Natural killer cell treated with Interleukin-12 subunit alpha and Interleukin-12 subunit beta and Interleukin-15 and Interleukin-18, amount 100 ng/mL, for 72 hours (primary cell): ENCODE measurements around the gene FABP6. TPM values are rescaled to one million over a fixed set of nuclear protein-coding genes. Genes with fewer than 3 reads are reported as not detected.
A peak's percentile ranks its signal among the peaks of the same experiment; 100 is the strongest.
"Not testable (repeated sequence)": the region's sequence is repeated elsewhere in the genome, so short reads cannot be mapped to it uniquely, and the experiment has no call there.

Experiments used
- ATAC-seq, 2 donors: fragments of 150-1000 bp; cut with Tn5 transposase in 1 of 2; sonication (Bioruptor Pico), chemical (Tn5 transposase) in 1 of 2; 2 replicates each; pipeline ENCODE4 v1.10.0; 2021
- DNase-seq: peaks from one replicate; pipeline ENCODE4 v3.0.0; 2022; ENCODE audit warnings: low spot score
- H3K27ac Mint-ChIP-seq, 2 donors: 1 replicate in 1 of 2; 2 replicates in 1 of 2; pipeline ENCODE4 v1.8.0; 2022; ENCODE audit warnings: mixed read lengths in 2 of 2, mild to moderate bottlenecking in 1 of 2, moderate library complexity in 1 of 2
- H3K27me3 Mint-ChIP-seq, 2 donors: 1 replicate in 1 of 2; 2 replicates in 1 of 2; pipeline ENCODE4 v1.8.0; 2022; ENCODE audit warnings: mixed read lengths in 2 of 2
- H3K36me3 Mint-ChIP-seq: one replicate; pipeline ENCODE4 v1.8.0; 2022; ENCODE audit warnings: mixed read lengths
- H3K4me1 Mint-ChIP-seq, 2 donors: 1 replicate in 1 of 2; 2 replicates in 1 of 2; pipeline ENCODE4 v1.8.0; 2022; ENCODE audit warnings: low read depth in 2 of 2, mixed read lengths in 2 of 2, mild to moderate bottlenecking in 1 of 2
- H3K4me3 Mint-ChIP-seq: one replicate; pipeline ENCODE4 v1.8.0; 2022; ENCODE audit warnings: mixed read lengths
- H3K9me3 Mint-ChIP-seq: 2 replicates; pipeline ENCODE4 v1.8.0; 2022; ENCODE audit warnings: mixed read lengths
- total RNA-seq, 2 donors: library from RNA; stranded (reverse); gene quantifications; one replicate each; pipeline ENCODE4 v1.2.3, GENCODE V29; 2022

The FABP6 gene
- total RNA-seq, 2 donors from 2014 or later: not detected

DNA sequence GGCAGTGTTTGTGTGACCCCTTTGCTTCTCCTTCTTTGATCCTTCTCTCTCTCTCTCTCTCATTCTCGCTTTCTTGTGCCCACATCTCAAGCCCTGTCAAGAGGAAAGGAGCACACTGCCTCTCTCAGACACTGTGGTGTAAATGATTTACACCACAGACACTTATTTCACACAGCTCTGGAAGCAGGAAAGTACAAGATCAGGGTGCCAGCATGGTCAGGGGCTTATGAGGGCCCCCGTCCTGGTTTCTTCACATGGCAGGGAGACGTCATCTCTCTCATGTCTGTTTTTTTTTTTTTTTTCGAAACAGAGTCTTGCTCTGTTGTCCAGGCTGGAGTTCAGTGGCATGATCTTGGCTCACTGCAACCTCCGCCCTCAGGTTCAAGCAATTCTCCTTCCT lies 6.4 kb downstream of the FABP6 start:
- Mint-ChIP-seq H3K27me3 (peaks cover 7 to 10% of the 10 kb centered on the region in 2 donors), H3K4me3 (no peak overlapping the region), H3K36me3 (no peaks in the 10 kb centered on the region), H3K4me1 (peaks cover 0 to 6% of the 10 kb centered on the region in 2 donors), H3K27ac (peak overlapping the region in 1 of 2 donors; percentile 69), H3K9me3 (no peaks in the 10 kb centered on the region)
- DNase-seq (no peak), ATAC-seq (no peak)

DNA sequence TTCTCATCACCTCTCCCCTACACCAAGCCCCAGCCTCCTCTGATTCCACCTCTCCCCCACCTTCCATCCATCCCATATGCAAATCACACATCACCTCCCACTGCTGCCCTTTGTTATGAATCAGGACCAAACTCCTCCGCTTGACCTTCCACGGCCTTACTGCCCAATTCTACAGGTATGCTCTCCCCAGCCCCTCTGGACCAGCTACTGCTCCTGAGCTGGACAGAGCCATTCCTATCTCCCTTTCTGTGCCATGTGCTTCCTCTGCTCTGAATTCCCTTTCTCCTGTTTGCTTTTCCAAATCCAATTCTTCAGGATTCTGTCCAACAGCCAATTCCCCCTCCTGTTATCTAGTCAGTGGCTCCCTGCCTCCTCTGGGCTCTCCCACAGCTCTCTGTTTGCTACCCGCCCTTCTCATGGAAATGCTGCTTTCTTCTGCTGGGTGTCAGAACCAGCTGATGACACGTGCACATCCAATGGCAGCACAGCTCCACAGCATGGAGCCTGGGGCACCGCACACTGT lies 8.3 kb downstream of the FABP6 start:
- H3K36me3 Mint-ChIP-seq: no peaks in the 10 kb centered on the region
- ATAC-seq (no peak), DNase-seq (no peak)
- no peaks in the 10 kb centered on the region for H3K9me3 Mint-ChIP-seq
- H3K4me3 Mint-ChIP-seq: no peak overlapping the region
- H3K27ac Mint-ChIP-seq: peak overlapping the region in 1 of 2 donors; percentile 70
- peaks cover 7 to 10% of the 10 kb centered on the region in 2 donors for H3K27me3 Mint-ChIP-seq
- no peaks in the 10 kb centered on the region for H3K4me1 Mint-ChIP-seq

DNA sequence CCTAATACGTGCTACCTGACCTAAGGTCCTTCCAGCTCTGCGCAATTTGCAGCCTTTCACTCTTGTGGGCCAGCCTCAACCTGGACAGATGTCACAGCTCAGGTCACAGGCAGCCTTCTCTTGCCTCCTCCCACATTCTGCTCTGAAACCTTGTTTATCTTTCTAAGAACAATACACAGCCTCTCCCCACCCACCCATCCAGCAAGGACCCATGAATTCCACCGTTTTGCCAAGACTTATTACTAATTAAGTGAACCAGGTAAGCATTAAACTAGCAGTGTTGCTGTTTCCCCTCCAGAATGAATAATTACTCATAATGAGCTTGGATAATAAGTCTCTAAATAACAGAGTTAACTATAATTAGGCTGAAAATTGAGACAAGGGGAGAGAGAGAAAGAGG lies 11.0 kb downstream of the FABP6 start:
- no peaks in the 10 kb centered on the region for H3K36me3 Mint-ChIP-seq
- ATAC-seq (no peak), DNase-seq (no peak)
- H3K4me3 Mint-ChIP-seq: no peak overlapping the region
- H3K27ac Mint-ChIP-seq: peak overlapping the region in 1 of 2 donors; percentile 29
- H3K9me3 Mint-ChIP-seq: no peaks in the 10 kb centered on the region
- H3K4me1 Mint-ChIP-seq: no peaks in the 10 kb centered on the region
- peaks cover 7 to 10% of the 10 kb centered on the region in 2 donors for H3K27me3 Mint-ChIP-seq

DNA sequence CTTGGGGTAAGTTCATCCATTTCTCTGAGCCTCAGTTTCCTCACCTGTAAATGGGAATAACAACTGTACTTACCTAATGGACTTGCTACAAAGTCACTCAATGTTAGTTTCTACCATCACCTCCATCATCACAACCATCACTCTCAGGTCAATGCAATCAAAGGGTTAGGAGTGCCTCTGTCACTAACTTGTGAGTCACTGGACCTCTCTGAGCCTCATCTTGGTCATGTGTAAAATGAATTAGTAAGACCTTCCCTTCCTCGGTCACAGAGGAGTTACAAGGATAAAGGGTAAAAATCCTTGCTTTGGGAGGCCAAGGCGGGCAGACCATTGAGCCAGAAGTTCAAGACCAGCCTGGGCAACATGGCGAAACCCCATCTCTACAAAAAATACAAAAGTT lies 12.8 kb downstream of the FABP6 start:
- DNase-seq (no peak), ATAC-seq (no peak)
- Mint-ChIP-seq H3K36me3 (no peaks in the 10 kb centered on the region), H3K9me3 (no peaks in the 10 kb centered on the region), H3K27me3 (peaks cover 7 to 10% of the 10 kb centered on the region in 2 donors), H3K4me3 (no peak overlapping the region), H3K4me1 (no peaks in the 10 kb centered on the region), H3K27ac (no peak overlapping the region)

DNA sequence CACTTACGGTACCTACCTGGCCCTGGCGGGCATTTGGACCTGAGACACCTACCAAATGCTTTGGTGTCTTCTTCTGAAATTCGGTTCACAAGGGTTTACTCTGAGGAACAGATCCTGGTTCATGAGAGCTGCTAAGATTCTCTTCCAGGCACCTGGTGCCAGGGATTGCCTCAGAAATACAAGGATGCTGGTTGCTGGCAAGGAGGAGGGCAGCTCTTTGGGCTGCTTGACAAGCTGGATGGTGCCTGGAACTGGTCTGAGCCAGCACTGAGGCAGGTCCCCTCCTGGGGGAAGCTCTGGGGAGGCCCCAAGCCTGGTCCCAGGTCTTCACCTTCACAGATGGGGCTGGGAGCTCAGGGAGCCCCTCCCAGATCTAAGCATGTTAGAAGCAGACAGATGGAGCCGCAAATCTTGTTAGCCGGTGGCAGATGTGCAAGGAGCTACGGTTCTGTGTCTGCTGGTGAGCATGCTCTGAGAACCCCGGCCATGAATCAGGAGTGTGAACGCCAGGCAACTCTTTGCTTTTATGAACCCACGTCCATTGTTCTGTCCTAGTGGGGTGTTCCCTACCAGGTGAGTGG lies 16.3 kb downstream of the FABP6 start:
- no peak for DNase-seq
- H3K4me3 Mint-ChIP-seq: no peak overlapping the region
- H3K9me3 Mint-ChIP-seq: no peaks in the 10 kb centered on the region
- ATAC-seq: no peak
- peaks cover 0 to 2% of the 10 kb centered on the region in 2 donors for H3K4me1 Mint-ChIP-seq
- no peaks in the 10 kb centered on the region for H3K27me3 Mint-ChIP-seq
- no peaks in the 10 kb centered on the region for H3K36me3 Mint-ChIP-seq
- no peak overlapping the region for H3K27ac Mint-ChIP-seq

DNA sequence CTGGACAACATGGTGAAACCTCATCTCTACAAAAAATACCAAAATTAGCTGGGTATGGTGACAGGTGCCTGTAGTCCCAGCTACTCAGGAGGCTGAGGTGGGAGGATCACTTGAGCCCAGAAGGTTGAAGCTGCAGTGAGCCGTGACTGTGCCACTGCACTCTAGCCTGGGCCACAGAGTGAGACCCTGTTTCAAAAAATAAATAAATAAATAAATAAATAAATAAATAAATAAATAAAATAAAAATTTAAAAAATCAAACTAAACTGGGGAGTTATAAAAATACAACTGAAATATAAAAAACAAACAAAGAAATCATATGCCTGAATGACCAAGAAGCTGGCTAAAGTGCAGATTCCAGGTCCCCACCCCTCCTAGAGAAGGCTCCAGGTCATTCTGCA lies 20.3 kb downstream of the FABP6 start:
- not testable (repeated sequence) for DNase-seq, H3K36me3 Mint-ChIP-seq, H3K4me1 Mint-ChIP-seq, H3K4me3 Mint-ChIP-seq, H3K9me3 Mint-ChIP-seq, H3K27me3 Mint-ChIP-seq, ATAC-seq
- H3K27ac Mint-ChIP-seq: peak overlapping the region in 1 of 2 donors; percentile 21

DNA sequence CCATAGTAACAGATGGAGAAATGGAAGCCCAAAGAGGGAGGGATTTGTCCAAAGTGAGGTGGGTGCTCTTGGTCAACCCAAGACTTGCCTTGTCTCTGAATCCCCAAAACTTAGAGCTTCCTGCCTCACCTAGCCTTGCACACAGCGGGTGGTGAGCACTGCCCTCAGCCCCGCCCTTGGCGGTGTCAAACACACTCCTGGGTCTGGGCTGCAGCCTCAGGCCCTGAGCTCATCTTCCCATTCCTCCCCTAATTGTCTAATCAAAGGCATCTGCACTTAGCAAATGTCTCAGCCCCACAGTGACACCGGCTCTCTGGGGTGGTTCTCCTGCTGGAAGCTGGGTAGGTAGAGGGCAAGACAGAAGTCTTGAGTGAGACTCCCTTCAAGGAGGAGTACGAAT lies 20.9 kb downstream of the FABP6 start:
- no peaks in the 10 kb centered on the region for H3K36me3 Mint-ChIP-seq

DNA sequence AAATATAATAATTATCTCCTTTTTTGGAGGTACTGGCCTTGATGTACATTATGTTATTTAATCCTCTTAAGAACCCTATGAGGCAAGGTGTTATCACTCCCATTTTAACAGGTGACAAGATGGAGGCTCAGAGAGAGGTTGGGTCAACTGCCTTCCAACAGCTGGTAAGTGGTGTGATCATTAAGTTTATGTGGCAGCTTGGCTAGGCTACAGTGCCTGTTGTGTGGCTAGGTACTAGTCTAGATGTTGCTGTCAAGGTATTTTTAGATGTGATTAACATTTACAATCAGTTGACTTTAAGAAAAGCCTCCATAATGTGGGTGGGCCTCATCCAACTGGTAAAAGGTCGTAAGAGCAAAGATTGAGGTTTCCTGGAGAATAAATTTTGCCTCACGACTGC lies 21.5 kb downstream of the FABP6 start:
- H3K27me3 Mint-ChIP-seq: no peaks in the 10 kb centered on the region
- DNase-seq: no peak
- peak overlapping the region in 1 of 2 donors; percentile 21 for H3K27ac Mint-ChIP-seq
- H3K9me3 Mint-ChIP-seq: no peaks in the 10 kb centered on the region
- ATAC-seq: no peak
- no peaks in the 10 kb centered on the region for H3K36me3 Mint-ChIP-seq
- peaks cover 0 to 2% of the 10 kb centered on the region in 2 donors for H3K4me1 Mint-ChIP-seq
- no peak overlapping the region for H3K4me3 Mint-ChIP-seq

More for the DNA sequence above, 20.9 kb downstream of the FABP6 start:
- Mint-ChIP-seq H3K27ac (peak overlapping the region in 1 of 2 donors; percentile 21), H3K9me3 (no peaks in the 10 kb centered on the region), H3K27me3 (no peaks in the 10 kb centered on the region), H3K4me1 (peaks cover 0 to 2% of the 10 kb centered on the region in 2 donors), H3K4me3 (no peak overlapping the region)
- ATAC-seq (no peak), DNase-seq (no peak)

DNA sequence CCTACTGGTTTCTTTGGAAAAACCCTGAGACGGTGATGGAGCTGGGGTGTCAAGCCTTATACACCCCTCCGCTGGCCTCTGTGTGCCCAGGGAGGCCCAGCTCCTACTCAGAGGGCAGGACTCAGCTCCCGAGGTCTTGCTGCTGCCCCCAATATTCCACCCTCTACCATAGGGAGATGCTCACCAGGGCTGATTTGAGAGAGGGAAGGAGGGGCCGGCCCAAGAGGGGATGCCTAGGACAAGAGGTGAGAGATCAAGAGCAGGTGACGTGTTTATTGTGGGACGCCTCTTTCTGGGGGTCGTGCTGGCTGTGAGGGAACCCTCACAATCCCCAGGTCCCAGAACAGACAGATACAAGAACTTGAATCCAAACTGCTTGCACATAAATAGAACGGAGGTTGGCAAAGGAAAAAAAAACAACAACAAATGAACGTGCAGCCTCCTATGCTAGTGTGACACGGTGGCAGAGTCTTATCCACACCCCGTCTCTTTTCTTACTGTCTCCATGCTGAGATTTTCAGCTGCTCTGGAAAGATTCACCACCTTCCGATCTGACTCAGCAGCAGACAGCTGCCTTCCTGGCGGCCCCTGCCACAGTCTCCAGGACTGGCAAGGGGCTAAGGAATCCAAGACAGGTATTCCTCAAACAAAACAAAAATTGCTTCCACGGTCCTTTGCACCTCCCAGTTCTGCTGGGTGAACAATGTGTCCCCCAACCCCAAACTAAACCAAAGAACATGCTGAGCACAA lies 22.3 kb downstream of the FABP6 start:
- Mint-ChIP-seq H3K27me3 (no peaks in the 10 kb centered on the region), H3K9me3 (no peaks in the 10 kb centered on the region), H3K36me3 (no peaks in the 10 kb centered on the region), H3K27ac (no peak overlapping the region), H3K4me1 (peaks cover 0 to 2% of the 10 kb centered on the region in 2 donors), H3K4me3 (no peak overlapping the region)
- ATAC-seq (no peak), DNase-seq (no peak)

DNA sequence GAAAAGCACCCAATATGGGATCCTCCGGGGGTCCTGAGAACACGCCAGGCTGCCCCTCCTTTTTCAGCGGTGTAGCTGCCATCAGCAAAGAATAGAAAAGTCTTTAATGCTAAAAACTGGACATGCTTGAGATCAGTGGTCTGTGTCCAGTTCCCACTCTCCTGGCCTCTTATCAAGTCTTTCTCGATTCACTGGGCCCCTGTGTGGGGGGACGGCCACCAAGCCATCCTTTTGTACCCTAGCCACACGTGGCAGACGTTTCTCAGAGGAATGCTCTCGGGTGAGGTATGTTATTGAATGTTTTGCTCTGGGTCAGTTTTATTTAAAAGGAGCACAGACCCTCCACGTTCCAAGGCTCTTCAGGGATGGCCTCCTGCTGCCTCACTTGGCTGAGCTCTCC lies 23.6 kb downstream of the FABP6 start:
- no peak for DNase-seq
- ATAC-seq: no peak
- H3K36me3 Mint-ChIP-seq: no peaks in the 10 kb centered on the region
- no peaks in the 10 kb centered on the region for H3K9me3 Mint-ChIP-seq
- no peaks in the 10 kb centered on the region for H3K27me3 Mint-ChIP-seq
- peaks cover 0 to 2% of the 10 kb centered on the region in 2 donors for H3K4me1 Mint-ChIP-seq
- no peak overlapping the region for H3K27ac Mint-ChIP-seq
- no peak overlapping the region for H3K4me3 Mint-ChIP-seq

DNA sequence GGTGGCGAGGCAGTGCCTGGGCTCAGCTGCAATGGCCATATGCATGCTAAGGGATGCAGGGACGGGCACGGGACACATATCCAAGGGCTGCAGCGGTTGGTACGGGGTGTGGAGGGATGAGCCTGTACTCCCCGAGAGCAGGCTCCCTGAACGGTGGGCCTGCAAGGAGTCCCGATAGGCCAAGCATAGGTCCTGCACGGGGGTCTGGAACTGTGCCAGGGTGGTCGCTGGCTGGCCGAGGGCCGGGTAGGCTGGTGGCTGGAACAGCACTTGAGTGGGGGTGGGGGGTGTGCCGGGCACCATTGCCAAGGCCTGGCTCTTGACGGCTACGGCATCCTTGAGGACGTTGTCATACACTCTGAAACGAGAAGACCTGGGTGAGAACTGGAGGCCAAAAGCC lies 24.1 kb downstream of the FABP6 start:
- ATAC-seq (peak; percentile 41 to 48), DNase-seq (no peak)
- no peaks in the 10 kb centered on the region for H3K36me3 Mint-ChIP-seq
- no peak overlapping the region for H3K27ac Mint-ChIP-seq
- no peaks in the 10 kb centered on the region for H3K9me3 Mint-ChIP-seq
- H3K27me3 Mint-ChIP-seq: no peaks in the 10 kb centered on the region
- peaks cover 0 to 2% of the 10 kb centered on the region in 2 donors for H3K4me1 Mint-ChIP-seq
- no peak overlapping the region for H3K4me3 Mint-ChIP-seq

DNA sequence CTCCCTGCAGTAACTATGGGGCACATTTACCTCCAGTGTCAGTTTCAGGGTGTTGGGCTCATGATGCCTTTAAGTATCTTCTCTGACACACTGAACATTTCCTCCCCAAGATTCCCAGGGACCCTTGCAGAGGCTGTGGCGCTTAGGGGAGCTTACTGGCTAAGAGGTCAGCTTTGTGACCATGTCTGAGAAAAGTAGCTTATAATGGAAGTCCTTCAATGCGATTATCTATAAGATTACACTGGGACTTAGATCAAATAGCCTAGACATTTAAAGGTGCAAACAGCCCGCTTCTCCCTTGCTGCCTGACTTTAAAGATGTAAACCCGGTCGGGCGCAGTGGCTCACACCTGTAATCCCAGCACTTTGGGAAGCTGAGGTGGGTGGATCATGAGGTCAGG lies 25.4 kb downstream of the FABP6 start:
- Mint-ChIP-seq H3K9me3 (no peaks in the 10 kb centered on the region), H3K27ac (no peak overlapping the region), H3K27me3 (no peaks in the 10 kb centered on the region), H3K36me3 (no peaks in the 10 kb centered on the region), H3K4me3 (no peak overlapping the region), H3K4me1 (peaks cover 0 to 2% of the 10 kb centered on the region in 2 donors)
- ATAC-seq (no peak), DNase-seq (no peak)

DNA sequence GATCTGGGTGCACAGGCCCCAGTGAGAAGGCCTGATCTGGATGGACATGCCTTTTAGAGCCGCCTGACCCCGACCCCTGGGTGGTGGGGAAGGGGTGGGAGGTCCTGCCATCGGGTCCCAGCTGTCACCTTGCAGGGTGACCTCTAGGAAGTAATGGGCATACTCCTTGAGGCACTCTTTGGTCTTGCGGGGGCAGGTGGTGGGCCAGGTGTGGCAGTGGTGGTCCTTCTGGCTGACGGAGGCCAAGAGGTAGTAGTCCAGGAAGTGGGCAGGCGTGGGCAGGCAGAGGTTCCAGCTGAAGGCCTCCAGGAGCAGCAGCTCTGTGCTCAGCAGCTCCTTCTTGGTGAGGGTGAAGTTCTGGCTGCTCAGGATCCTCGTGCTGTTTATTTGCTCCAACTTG lies 30.0 kb downstream of the FABP6 start:
- Mint-ChIP-seq H3K27me3 (no peaks in the 10 kb centered on the region), H3K4me1 (peaks cover 12 to 21% of the 10 kb centered on the region in 2 donors), H3K36me3 (no peaks in the 10 kb centered on the region), H3K4me3 (no peak overlapping the region), H3K27ac (no peak overlapping the region), H3K9me3 (no peaks in the 10 kb centered on the region)
- DNase-seq (no peak), ATAC-seq (no peak)

DNA sequence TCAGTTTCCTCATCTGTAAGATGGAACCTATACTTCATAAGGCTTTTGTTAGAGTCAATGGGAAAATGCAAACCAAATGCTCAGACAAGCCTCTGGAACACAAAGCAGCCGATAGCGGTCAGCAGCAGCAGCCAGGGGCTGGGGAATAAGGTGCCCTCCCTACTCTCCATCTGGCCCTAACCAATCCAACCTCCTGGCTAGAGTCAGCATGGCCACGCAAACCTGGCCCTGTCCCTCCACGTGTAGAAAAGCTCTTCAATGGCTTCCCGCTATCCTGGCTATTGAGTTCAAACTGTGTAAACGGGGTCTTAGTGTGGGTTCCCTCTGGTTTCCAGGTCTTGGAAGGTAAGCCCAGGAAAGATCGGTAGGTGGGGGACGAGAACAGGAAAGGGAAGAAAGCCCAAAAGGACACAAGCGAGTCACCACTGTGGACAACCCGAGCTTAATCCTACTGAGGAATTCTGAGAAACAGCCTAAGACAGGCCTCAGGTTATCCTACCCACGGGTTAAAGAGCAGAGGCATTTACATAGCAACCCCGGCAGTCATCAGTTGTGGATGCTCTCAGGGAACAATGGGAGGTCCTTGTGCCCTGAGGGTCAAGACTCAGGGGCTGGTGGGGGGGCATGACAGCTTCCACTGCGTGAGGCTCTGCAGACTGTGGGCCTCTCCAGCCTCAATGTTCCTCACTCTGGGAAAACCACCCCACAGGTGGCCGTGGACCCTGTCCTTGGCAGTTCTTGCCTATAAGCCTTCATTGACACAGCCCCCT lies 30.9 kb downstream of the FABP6 start:
- H3K4me3 Mint-ChIP-seq: no peak overlapping the region
- H3K27me3 Mint-ChIP-seq: no peaks in the 10 kb centered on the region
- peaks cover 12 to 21% of the 10 kb centered on the region in 2 donors for H3K4me1 Mint-ChIP-seq
- H3K36me3 Mint-ChIP-seq: no peaks in the 10 kb centered on the region
- ATAC-seq: no peak
- DNase-seq: no peak
- no peak overlapping the region for H3K27ac Mint-ChIP-seq
- H3K9me3 Mint-ChIP-seq: no peaks in the 10 kb centered on the region
